LNCAP (cell line): ENCODE results near the gene SLC26A9.

Experiments
- CTCF ChIP-seq: fragments of 450-650 bp; IDR thresholded peaks from 2 replicates; pipeline ENCODE4 v1.5.1; 2017; ENCODE audit warnings: mild to moderate bottlenecking

SLC26A9 gene

GRCh38 chr1:205927247-205927646 lies 16.0 kb downstream of the SLC26A9 start:
- TF ChIP-seq CTCF, result no peak

- TF ChIP-seq CTCF, result no peak
Measured at GRCh38 chr1:205926636-205927035, 16.6 kb downstream of the SLC26A9 start.

GRCh38 chr1:205926213-205926612 lies 17.0 kb downstream of the SLC26A9 start:
- no peak for TF ChIP-seq CTCF

- TF ChIP-seq CTCF, result no peak
Measured at GRCh38 chr1:205925736-205926135, 17.5 kb downstream of the SLC26A9 start.

- no peak for TF ChIP-seq CTCF
Measured at GRCh38 chr1:205924460-205924790, 18.8 kb downstream of the SLC26A9 start.

- no peak for TF ChIP-seq CTCF
Measured at GRCh38 chr1:205923651-205924459, 19.4 kb downstream of the SLC26A9 start.

- no peak for TF ChIP-seq CTCF
Measured at GRCh38 chr1:205922806-205923205, 20.4 kb downstream of the SLC26A9 start.

- TF ChIP-seq CTCF, result no peak
Measured at GRCh38 chr1:205922314-205922713, 20.9 kb downstream of the SLC26A9 start.
